ENCODE measurements around the gene TNFAIP8. TPM values are rescaled to one million over a fixed set of nuclear protein-coding genes. Genes with fewer than 3 reads are reported as not detected.
A peak's percentile ranks its signal among the peaks of the same experiment; 100 is the strongest.

The TNFAIP8 gene
- total and polyA plus RNA-seq, 3 experiments from 2014 or later = 207 to 311 (median 295) TPM

DNA sequence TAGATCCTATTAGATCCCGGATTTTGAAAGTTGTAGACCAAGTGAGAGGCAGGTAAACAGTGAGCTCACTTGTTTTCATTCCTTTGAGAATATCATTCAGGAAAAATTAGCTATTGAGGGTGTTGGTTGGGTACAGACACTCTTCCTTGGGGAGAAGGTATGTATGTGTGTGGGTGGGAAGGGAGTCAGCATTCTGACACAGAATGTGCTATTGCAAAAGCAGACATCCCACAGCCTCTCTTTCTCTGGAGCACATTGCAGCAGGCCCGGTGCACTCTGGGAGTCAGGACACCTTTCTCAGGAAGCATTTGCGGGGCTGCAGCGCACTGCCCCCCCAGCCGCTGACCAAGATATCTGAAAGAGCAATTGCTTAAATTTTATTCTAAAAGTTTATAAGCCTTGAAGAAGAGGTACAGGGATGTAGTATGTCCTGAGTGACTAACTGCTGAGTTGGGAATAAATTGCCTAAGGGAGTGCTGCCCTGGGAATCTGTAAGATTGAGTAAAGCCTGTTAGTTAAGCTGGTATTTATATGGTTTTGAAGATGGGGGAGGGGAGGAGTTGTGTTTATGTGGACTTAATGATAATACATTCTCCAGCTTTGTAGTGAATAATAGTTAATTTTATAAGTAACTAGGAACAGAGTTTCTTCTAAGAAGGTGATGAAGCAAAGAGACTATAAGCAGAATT is 5.2 kb downstream of the TNFAIP8 start:
- H3K9me3 Mint-ChIP-seq = no peaks in the 10 kb centered on the region
- H3K36me3 ChIP-seq (ENCODE audit: insufficient read depth, low read length) = no peaks in the 10 kb centered on the region
- peaks cover 95 to 100% (median 98%) of the 10 kb centered on the region in 3 donors for H3K4me1 Mint-ChIP-seq
- H3K27me3 ChIP-seq (ENCODE audit: insufficient read depth, low read length, poor library complexity, severe bottlenecking) = no peaks in the 10 kb centered on the region
- H3K36me3 Mint-ChIP-seq = peaks cover 3 to 15% (median 5%) of the 10 kb centered on the region in 3 donors
- H3K4me3 Mint-ChIP-seq = peak overlapping the region in 6 of 7 donors; percentile 5 to 93 (median 23)
- peaks cover 96% of the 10 kb centered on the region for H3K4me1 ChIP-seq (ENCODE audit: insufficient read depth, low read length)
- H3K27ac Mint-ChIP-seq = peak overlapping the region; percentile 72 to 95 (median 84)
- no peak for DNase-seq
- POLR2A ChIA-PET = interaction anchor here (0.7 to 1.5 kb wide), 3 partner anchors 17 to 290 kb away, joined by 3 to 5 read pairs (median 4); partner anchors contain the start of gene DMXL1
- H3K27ac ChIP-seq (ENCODE audit: low read depth, low read length) = no peak overlapping the region
- H3K9me3 ChIP-seq (ENCODE audit: low read length) = no peaks in the 10 kb centered on the region
- CTCF ChIA-PET = interaction anchor here (1.0 to 3.6 kb wide), 7 partner anchors 8 to 46 kb away, joined by 3 to 17 read pairs (median 4); no protein-coding TSS in a partner anchor
- H3K27me3 Mint-ChIP-seq = no peaks in the 10 kb centered on the region
- H3K4me3 ChIP-seq (ENCODE audit: low read length) = no peak overlapping the region

GRCh38 chr5:119361594-119362125 is 5.8 kb downstream of the TNFAIP8 start:
- no peak overlapping the region for H3K4me3 ChIP-seq (ENCODE audit: low read length)
- no peaks in the 10 kb centered on the region for H3K36me3 ChIP-seq (ENCODE audit: insufficient read depth, low read length)
- peaks cover 96 to 100% (median 98%) of the 10 kb centered on the region in 3 donors for H3K4me1 Mint-ChIP-seq
- no peaks in the 10 kb centered on the region for H3K9me3 Mint-ChIP-seq
- H3K36me3 Mint-ChIP-seq = peaks cover 3 to 12% (median 5%) of the 10 kb centered on the region in 3 donors
- peak overlapping the region; percentile 68 to 95 (median 88) for H3K27ac Mint-ChIP-seq
- H3K27me3 Mint-ChIP-seq = peaks cover 0 to under 1% of the 10 kb centered on the region in 2 donors
- no peaks in the 10 kb centered on the region for H3K27me3 ChIP-seq (ENCODE audit: insufficient read depth, low read length, poor library complexity, severe bottlenecking)
- no peak overlapping the region for H3K27ac ChIP-seq (ENCODE audit: low read depth, low read length)
- ChIA-PET POLR2A (interaction anchor here (0.7 to 1.3 kb wide), 2 partner anchors 31 to 291 kb away, joined by 3 to 4 read pairs; partner anchors contain the start of gene DMXL1), CTCF (interaction anchor here (0.6 to 3.6 kb wide), 8 partner anchors 8 to 53 kb away, joined by 3 to 17 read pairs (median 4); no protein-coding TSS in a partner anchor)
- H3K4me1 ChIP-seq (ENCODE audit: insufficient read depth, low read length) = peaks cover 96% of the 10 kb centered on the region
- H3K9me3 ChIP-seq (ENCODE audit: low read length) = no peaks in the 10 kb centered on the region
- no peak for DNase-seq
- peak overlapping the region in 5 of 7 donors; percentile 1 to 51 (median 23) for H3K4me3 Mint-ChIP-seq

GRCh38 chr5:119362714-119363113 is 6.9 kb downstream of the TNFAIP8 start:
- Histone ChIP-seq H3K27ac (ENCODE audit: low read depth, low read length) (no peak overlapping the region), H3K4me3 (ENCODE audit: low read length) (no peak overlapping the region), H3K27me3 (ENCODE audit: insufficient read depth, low read length, poor library complexity, severe bottlenecking) (no peaks in the 10 kb centered on the region), H3K4me1 (ENCODE audit: insufficient read depth, low read length) (peaks cover 96% of the 10 kb centered on the region), H3K9me3 (ENCODE audit: low read length) (no peaks in the 10 kb centered on the region), H3K36me3 (ENCODE audit: insufficient read depth, low read length) (no peaks in the 10 kb centered on the region)
- H3K27ac Mint-ChIP-seq = peak overlapping the region; percentile 71 to 96 (median 86)
- peaks cover 3 to 12% (median 5%) of the 10 kb centered on the region in 3 donors for H3K36me3 Mint-ChIP-seq
- peak overlapping the region; percentile 4 to 88 (median 35) for H3K4me3 Mint-ChIP-seq
- peaks cover 96 to 100% (median 98%) of the 10 kb centered on the region in 3 donors for H3K4me1 Mint-ChIP-seq
- CTCF ChIA-PET = interaction anchor here (1.1 to 2.4 kb wide), 6 partner anchors 9 to 375 kb away, joined by 3 to 8 read pairs (median 4); partner anchors contain the start of gene DTWD2
- DNase-seq = no peak
- H3K27me3 Mint-ChIP-seq = peaks cover 0 to 2% of the 10 kb centered on the region in 2 donors
- POLR2A ChIA-PET = no interaction called here
- H3K9me3 Mint-ChIP-seq = no peaks in the 10 kb centered on the region

DNA sequence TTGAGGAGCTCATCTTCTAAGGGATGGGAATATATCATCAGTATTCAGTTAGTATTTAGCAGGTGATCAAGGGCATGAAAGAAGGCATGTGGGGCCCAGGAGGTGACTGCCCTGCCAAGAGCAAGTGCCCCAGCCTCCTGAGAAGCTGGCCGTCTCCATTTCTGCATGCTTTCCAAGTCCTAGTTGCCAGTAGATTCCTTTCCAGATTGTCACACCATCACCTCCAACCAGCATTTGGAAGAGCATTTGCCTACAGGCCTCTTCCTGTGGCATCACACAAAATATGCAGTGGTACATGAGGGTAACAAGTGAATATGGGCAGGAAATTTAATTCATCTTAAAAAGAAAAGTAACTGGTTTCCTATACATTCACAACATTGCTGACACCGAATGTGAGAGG is 7.5 kb downstream of the TNFAIP8 start:
- peaks cover 96 to 100% (median 98%) of the 10 kb centered on the region in 3 donors for H3K4me1 Mint-ChIP-seq
- Histone ChIP-seq H3K36me3 (ENCODE audit: insufficient read depth, low read length) (no peaks in the 10 kb centered on the region), H3K27me3 (ENCODE audit: insufficient read depth, low read length, poor library complexity, severe bottlenecking) (no peaks in the 10 kb centered on the region), H3K27ac (ENCODE audit: low read depth, low read length) (no peak overlapping the region), H3K9me3 (ENCODE audit: low read length) (no peaks in the 10 kb centered on the region), H3K4me1 (ENCODE audit: insufficient read depth, low read length) (peaks cover 96% of the 10 kb centered on the region), H3K4me3 (ENCODE audit: low read length) (no peak overlapping the region)
- no peak for DNase-seq
- no peaks in the 10 kb centered on the region for H3K9me3 Mint-ChIP-seq
- CTCF ChIA-PET = interaction anchor here (1.1 to 2.4 kb wide), 6 partner anchors 10 to 375 kb away, joined by 3 to 8 read pairs (median 4); partner anchors contain the start of gene DTWD2
- peak overlapping the region; percentile 4 to 88 (median 28) for H3K4me3 Mint-ChIP-seq
- H3K27ac Mint-ChIP-seq = peak overlapping the region; percentile 71 to 96 (median 86)
- H3K36me3 Mint-ChIP-seq = peaks cover 3 to 12% (median 5%) of the 10 kb centered on the region in 3 donors
- peaks cover 0 to 2% of the 10 kb centered on the region in 2 donors for H3K27me3 Mint-ChIP-seq
- POLR2A ChIA-PET = interaction anchor here (0.7 kb wide), 1 partner anchor 10 kb away, joined by 3 read pairs; no protein-coding TSS in a partner anchor

- ChIA-PET CTCF (interaction anchor here (1.0 to 1.9 kb wide), 5 partner anchors 15 to 376 kb away, joined by 3 to 6 read pairs (median 4); partner anchors contain the start of gene DTWD2), POLR2A (interaction anchor here (0.6 to 1.5 kb wide), 4 partner anchors 34 to 383 kb away, joined by 4 to 7 read pairs (median 6); no protein-coding TSS in a partner anchor)
- H3K36me3 Mint-ChIP-seq = peaks cover 3 to 12% (median 5%) of the 10 kb centered on the region in 3 donors
- no peaks in the 10 kb centered on the region for H3K36me3 ChIP-seq (ENCODE audit: insufficient read depth, low read length)
- no peaks in the 10 kb centered on the region for H3K9me3 ChIP-seq (ENCODE audit: low read length)
- H3K27ac ChIP-seq (ENCODE audit: low read depth, low read length) = no peak overlapping the region
- peak overlapping the region; percentile 71 to 96 (median 86) for H3K27ac Mint-ChIP-seq
- no peak overlapping the region for H3K4me3 ChIP-seq (ENCODE audit: low read length)
- H3K4me3 Mint-ChIP-seq = peak overlapping the region in 5 of 7 donors; percentile 20 to 62 (median 35)
- H3K27me3 ChIP-seq (ENCODE audit: insufficient read depth, low read length, poor library complexity, severe bottlenecking) = no peaks in the 10 kb centered on the region
- H3K4me1 Mint-ChIP-seq = peaks cover 96 to 100% (median 97%) of the 10 kb centered on the region in 3 donors
- peaks cover 96% of the 10 kb centered on the region for H3K4me1 ChIP-seq (ENCODE audit: insufficient read depth, low read length)
- no peaks in the 10 kb centered on the region for H3K9me3 Mint-ChIP-seq
- H3K27me3 Mint-ChIP-seq = peaks cover 0 to 2% of the 10 kb centered on the region in 2 donors
- no peak for DNase-seq
These were observed 8.1 kb downstream of the TNFAIP8 start for GRCh38 chr5:119363936-119364335.

DNA sequence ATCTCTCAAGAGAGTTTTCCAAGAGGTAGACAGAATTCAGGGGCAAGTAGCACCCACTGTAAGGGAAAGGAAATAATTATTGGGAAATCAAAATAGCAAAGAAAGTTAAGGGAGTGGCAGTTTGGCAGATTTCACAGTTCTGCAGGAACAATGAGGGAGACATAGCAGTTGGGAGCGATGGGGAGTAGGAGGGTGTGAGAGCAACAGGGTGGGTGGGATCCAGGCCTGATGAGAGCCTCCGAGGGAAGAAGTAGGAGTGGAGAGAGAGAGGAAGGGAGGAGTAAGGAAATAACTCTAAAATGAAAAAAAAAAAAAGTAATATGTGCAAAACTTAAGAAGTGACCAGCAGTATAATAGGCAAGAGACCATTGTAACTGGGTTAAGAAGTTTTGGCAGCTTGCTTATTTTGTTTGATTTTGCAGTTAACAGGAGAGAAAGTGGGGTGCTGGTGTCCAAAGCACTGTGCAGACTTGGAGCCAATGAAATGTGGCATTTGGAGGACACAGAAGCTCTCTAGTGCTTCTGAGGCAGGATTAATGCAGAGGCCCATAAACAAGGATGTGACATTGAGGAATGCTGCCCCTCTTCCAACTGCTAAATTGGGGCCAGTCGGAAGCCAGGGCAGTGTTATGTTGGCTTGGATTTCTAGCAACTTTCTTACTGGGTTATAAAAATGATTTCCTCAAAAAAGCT is 10.2 kb downstream of the TNFAIP8 start:
- Histone ChIP-seq H3K9me3 (ENCODE audit: low read length) (no peaks in the 10 kb centered on the region), H3K27ac (ENCODE audit: low read depth, low read length) (no peak overlapping the region), H3K27me3 (ENCODE audit: insufficient read depth, low read length, poor library complexity, severe bottlenecking) (no peaks in the 10 kb centered on the region), H3K4me3 (ENCODE audit: low read length) (no peak overlapping the region), H3K36me3 (ENCODE audit: insufficient read depth, low read length) (no peaks in the 10 kb centered on the region), H3K4me1 (ENCODE audit: insufficient read depth, low read length) (peaks cover 92% of the 10 kb centered on the region)
- Mint-ChIP-seq H3K4me1 (peaks cover 93 to 100% (median 97%) of the 10 kb centered on the region in 3 donors), H3K27ac (peak overlapping the region; percentile 82 to 93 (median 92)), H3K27me3 (peaks cover 0 to 2% of the 10 kb centered on the region in 2 donors), H3K4me3 (peak overlapping the region in 6 of 7 donors; percentile 1 to 83 (median 40)), H3K9me3 (no peaks in the 10 kb centered on the region), H3K36me3 (peaks cover 3 to 14% (median 7%) of the 10 kb centered on the region in 3 donors)
- ChIA-PET CTCF (interaction anchor here (0.9 to 1.9 kb wide), 4 partner anchors 13 to 35 kb away, joined by 3 to 4 read pairs (median 4); no protein-coding TSS in a partner anchor), POLR2A (interaction anchor here (1.2 kb wide), 1 partner anchor 10 kb away, joined by 3 read pairs; the partner anchor contains the start of gene TNFAIP8)
- no peak for DNase-seq

DNA sequence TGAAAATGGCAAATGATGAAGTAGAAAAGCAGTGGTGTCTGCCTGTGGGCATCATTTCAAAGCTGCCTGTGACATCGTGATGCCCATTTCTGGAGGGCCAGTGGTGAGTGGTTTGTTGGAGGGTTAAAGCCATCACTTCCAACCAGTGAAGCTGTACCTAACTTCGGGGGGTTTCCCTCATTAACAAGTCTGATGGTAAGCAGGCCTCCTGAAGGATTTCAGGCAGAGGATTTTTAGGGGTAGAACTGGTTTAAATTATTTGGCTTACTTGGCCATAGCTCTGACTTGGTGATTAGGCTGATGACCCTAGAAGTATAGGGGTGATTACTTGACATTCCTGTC is 10.7 kb downstream of the TNFAIP8 start:
- peaks cover 0 to 2% of the 10 kb centered on the region in 2 donors for H3K27me3 Mint-ChIP-seq
- H3K9me3 Mint-ChIP-seq = no peaks in the 10 kb centered on the region
- Histone ChIP-seq H3K4me1 (ENCODE audit: insufficient read depth, low read length) (peaks cover 86% of the 10 kb centered on the region), H3K27me3 (ENCODE audit: insufficient read depth, low read length, poor library complexity, severe bottlenecking) (no peaks in the 10 kb centered on the region), H3K9me3 (ENCODE audit: low read length) (no peaks in the 10 kb centered on the region), H3K36me3 (ENCODE audit: insufficient read depth, low read length) (no peaks in the 10 kb centered on the region), H3K27ac (ENCODE audit: low read depth, low read length) (no peak overlapping the region), H3K4me3 (ENCODE audit: low read length) (no peak overlapping the region)
- peaks cover 94 to 100% (median 97%) of the 10 kb centered on the region in 3 donors for H3K4me1 Mint-ChIP-seq
- CTCF ChIA-PET = interaction anchor here (0.9 to 1.4 kb wide), 3 partner anchors 26 to 36 kb away, joined by 3 to 4 read pairs (median 4); no protein-coding TSS in a partner anchor
- DNase-seq = peak in 1 of 5 donors; percentile 17
- peak overlapping the region; percentile 82 to 93 (median 90) for H3K27ac Mint-ChIP-seq
- peak overlapping the region in 6 of 7 donors; percentile 1 to 83 (median 40) for H3K4me3 Mint-ChIP-seq
- POLR2A ChIA-PET = interaction anchor here (1.2 kb wide), 1 partner anchor 10 kb away, joined by 3 read pairs; the partner anchor contains the start of gene TNFAIP8
- H3K36me3 Mint-ChIP-seq = peaks cover 3 to 19% (median 10%) of the 10 kb centered on the region in 3 donors

Measured in CD8-positive, alpha-beta memory T cell (primary cell).